ENCODE data around the gene ZNF467.

ZNF467 gene

DNA sequence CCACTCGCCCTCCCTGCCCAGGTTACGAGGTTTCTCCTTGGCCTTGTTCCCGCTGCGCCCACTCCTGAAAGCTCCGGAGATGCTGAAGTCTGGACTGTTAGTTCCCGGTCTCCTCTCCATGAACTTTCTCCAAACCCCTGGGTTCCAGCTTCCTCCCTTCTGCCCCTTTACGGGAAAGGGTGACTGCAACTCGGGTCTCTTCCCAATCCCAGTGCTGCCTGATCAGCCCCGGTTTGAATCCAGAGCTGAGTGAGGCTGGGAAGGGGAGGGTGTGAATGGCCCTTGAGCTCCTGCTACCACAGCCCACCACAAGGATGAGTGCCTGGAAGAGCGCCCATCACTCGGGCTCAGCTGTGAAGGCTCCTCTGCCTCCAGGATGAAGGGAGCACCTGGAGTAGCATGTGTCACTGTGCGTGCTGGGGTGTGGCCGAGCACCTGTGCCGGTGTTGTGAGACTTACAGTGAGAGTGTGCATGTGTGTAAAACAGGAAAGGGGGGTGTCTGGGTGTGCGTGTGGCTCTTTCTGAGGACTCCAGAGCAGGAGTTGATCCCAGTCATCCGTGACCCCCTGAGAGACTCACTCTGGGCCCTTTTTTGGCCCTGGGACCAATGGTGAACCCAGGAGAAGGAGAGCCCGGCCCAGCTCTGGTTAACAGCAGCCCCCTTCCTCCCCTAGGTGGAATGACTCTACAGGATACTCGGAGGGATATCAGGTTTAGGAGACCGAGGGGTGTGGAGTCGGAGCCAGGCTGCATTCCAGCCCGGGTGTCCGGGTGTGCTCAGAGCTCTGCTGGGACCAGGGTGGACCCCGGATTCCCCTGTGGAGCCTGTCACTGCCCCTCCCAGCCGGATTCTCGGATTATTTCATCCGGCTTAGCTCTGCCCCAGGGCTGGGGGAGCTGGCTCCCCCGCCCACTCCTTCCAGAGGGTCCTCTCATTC is 1.1 kb upstream of the ZNF467 start:
- H4K20me1 ChIP-seq (ENCODE audit: insufficient read depth, low read length) = peaks cover 13% of the 10 kb centered on the region
- no peak overlapping the region for H2AFZ ChIP-seq (ENCODE audit: low read depth, low read length)
- H3K79me2 ChIP-seq (ENCODE audit: insufficient read depth, low read length) = no peaks in the 10 kb centered on the region
- TF ChIP-seq, protein P1, sequence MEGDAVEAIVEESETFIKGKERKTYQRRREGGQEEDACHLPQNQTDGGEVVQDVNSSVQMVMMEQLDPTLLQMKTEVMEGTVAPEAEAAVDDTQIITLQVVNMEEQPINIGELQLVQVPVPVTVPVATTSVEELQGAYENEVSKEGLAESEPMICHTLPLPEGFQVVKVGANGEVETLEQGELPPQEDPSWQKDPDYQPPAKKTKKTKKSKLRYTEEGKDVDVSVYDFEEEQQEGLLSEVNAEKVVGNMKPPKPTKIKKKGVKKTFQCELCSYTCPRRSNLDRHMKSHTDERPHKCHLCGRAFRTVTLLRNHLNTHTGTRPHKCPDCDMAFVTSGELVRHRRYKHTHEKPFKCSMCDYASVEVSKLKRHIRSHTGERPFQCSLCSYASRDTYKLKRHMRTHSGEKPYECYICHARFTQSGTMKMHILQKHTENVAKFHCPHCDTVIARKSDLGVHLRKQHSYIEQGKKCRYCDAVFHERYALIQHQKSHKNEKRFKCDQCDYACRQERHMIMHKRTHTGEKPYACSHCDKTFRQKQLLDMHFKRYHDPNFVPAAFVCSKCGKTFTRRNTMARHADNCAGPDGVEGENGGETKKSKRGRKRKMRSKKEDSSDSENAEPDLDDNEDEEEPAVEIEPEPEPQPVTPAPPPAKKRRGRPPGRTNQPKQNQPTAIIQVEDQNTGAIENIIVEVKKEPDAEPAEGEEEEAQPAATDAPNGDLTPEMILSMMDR (IDR thresholded peaks at IDR 0.05; ENCODE audit: borderline replicate concordance, extremely low read depth, low read length, poor library complexity, severe bottlenecking) = no peak
- no peak for TF ChIP-seq EZH2 (IDR thresholded peaks at IDR 0.05; ENCODE audit: borderline replicate concordance, low read depth, low read length, severe bottlenecking)
- peaks cover 23% of the 10 kb centered on the region for H3K27me3 ChIP-seq (ENCODE audit: insufficient read depth, low read length, poor library complexity)
- H3K27ac ChIP-seq (ENCODE audit: low read length) = no peak overlapping the region
- H3K4me2 ChIP-seq (ENCODE audit: insufficient read depth, low read length) = peak overlapping the region; percentile 13; the same call in 1 of the 2 replicates
- no peaks in the 10 kb centered on the region for H3K36me3 ChIP-seq (ENCODE audit: insufficient read depth, low read length)
- ATAC-seq (ENCODE audit: insufficient read depth, low read depth) (no peak), DNase-seq (no peak)
- no peaks in the 10 kb centered on the region for H3K9me3 ChIP-seq (ENCODE audit: insufficient read depth, low read length, severe bottlenecking)
- H3K4me1 ChIP-seq (ENCODE audit: insufficient read depth, low read length) = peaks cover 23% of the 10 kb centered on the region
- H3K9ac ChIP-seq (ENCODE audit: low read depth, low read length) = no peak overlapping the region
- H3K4me3 ChIP-seq (ENCODE audit: low read depth in 1 of 2, low read length in 2 of 2) = no peak overlapping the region

- H3K79me2 ChIP-seq (ENCODE audit: insufficient read depth, low read length) = no peaks in the 10 kb centered on the region
- peak; percentile 30 for ATAC-seq (ENCODE audit: insufficient read depth, low read depth)
Observed at GRCh38 chr7:149772956-149773434, 393 bp downstream of the ZNF467 start.

DNA sequence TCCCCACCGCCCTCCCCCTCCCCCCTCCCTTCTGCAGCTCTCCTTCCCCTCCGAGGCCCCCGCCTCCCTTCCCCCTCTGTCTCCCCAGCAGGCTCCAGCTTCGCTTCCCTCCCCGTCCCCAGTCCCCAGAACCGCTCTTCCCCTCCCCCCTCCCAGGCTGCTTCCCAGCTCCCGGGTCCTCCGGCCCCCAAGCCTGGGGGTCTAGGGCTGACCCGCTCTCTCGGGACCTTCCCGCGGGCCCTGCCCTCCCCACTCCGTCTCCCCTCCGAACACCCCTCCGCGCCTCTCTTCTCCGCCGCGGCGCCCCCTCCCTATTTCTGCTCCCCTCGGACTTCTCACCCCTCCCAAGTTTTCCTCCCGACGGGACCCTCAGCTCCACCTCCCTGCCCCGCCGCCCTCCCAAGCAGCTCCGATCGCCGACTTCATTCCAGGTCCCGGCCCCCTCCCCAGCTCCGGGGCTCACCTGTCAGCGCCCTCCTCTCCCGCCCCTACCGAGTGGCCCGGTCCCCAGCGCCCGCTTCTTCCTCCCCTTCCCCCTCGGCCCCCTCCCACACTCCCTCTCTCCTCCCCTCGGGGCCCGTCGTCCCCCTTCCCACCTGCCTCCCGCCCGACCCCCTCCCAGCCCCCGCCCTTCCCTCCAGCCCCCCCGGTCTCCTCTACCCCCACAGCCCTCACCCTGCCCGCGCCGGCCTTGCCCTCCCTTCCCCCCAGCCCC is 990 bp downstream of the ZNF467 start:
- H3K4me1 ChIP-seq (ENCODE audit: insufficient read depth, low read length) = peaks cover 23% of the 10 kb centered on the region
- no peaks in the 10 kb centered on the region for H3K9me3 ChIP-seq (ENCODE audit: insufficient read depth, low read length, severe bottlenecking)
- H4K20me1 ChIP-seq (ENCODE audit: insufficient read depth, low read length) = peaks cover 13% of the 10 kb centered on the region
- peaks cover 23% of the 10 kb centered on the region for H3K27me3 ChIP-seq (ENCODE audit: insufficient read depth, low read length, poor library complexity)
- peak overlapping the region; percentile 64; the same call in 1 of the 2 replicates for H3K9ac ChIP-seq (ENCODE audit: low read depth, low read length)
- no peaks in the 10 kb centered on the region; the same call in 1 of the 2 replicates for H3K36me3 ChIP-seq (ENCODE audit: insufficient read depth, low read length)
- H3K4me2 ChIP-seq (ENCODE audit: insufficient read depth, low read length) = peak overlapping the region; percentile 90
- DNase-seq = peak; percentile 51
- peak overlapping the region; percentile 55; the same call in 1 of the 2 replicates for H3K27ac ChIP-seq (ENCODE audit: low read length)
- H3K79me2 ChIP-seq (ENCODE audit: insufficient read depth, low read length) = no peaks in the 10 kb centered on the region
- peak overlapping the region; percentile 57 for H2AFZ ChIP-seq (ENCODE audit: low read depth, low read length)
- H3K4me3 ChIP-seq (ENCODE audit: low read depth in 1 of 2, low read length in 2 of 2) = peak overlapping the region; percentile 48 to 86; a peak in 3 of 4 replicates
- TF ChIP-seq, protein P1 (IDR thresholded peaks at IDR 0.05; ENCODE audit: borderline replicate concordance, extremely low read depth, low read length, poor library complexity, severe bottlenecking) = no peak
- ATAC-seq (ENCODE audit: insufficient read depth, low read depth) = peak; percentile 29

More at GRCh38 chr7:149772956-149773434, 393 bp downstream of the ZNF467 start:
- TF ChIP-seq, protein P1 (IDR thresholded peaks at IDR 0.05; ENCODE audit: borderline replicate concordance, extremely low read depth, low read length, poor library complexity, severe bottlenecking) = no peak
- no peak for TF ChIP-seq EZH2 (IDR thresholded peaks at IDR 0.05; ENCODE audit: borderline replicate concordance, low read depth, low read length, severe bottlenecking)
- Histone ChIP-seq H3K9me3 (ENCODE audit: insufficient read depth, low read length, severe bottlenecking) (no peaks in the 10 kb centered on the region), H2AFZ (ENCODE audit: low read depth, low read length) (peak overlapping the region; percentile 65; the same call in 1 of the 2 replicates), H3K27me3 (ENCODE audit: insufficient read depth, low read length, poor library complexity) (peaks cover 23% of the 10 kb centered on the region), H3K4me3 (ENCODE audit: low read depth in 1 of 2, low read length in 2 of 2) (peak overlapping the region; percentile 25 to 64), H3K4me1 (ENCODE audit: insufficient read depth, low read length) (peaks cover 23% of the 10 kb centered on the region), H3K9ac (ENCODE audit: low read depth, low read length) (peak overlapping the region; percentile 52), H3K4me2 (ENCODE audit: insufficient read depth, low read length) (peak overlapping the region; percentile 90), H3K36me3 (ENCODE audit: insufficient read depth, low read length) (no peaks in the 10 kb centered on the region; the same call in 1 of the 2 replicates), H3K27ac (ENCODE audit: low read length) (no peak overlapping the region), H4K20me1 (ENCODE audit: insufficient read depth, low read length) (peaks cover 13% of the 10 kb centered on the region)
- DNase-seq = peak; percentile 59
